ENCODE data around the gene EFHD2.
"Not testable (repeated sequence)": the region's sequence is repeated elsewhere in the genome, so short reads cannot be mapped to it uniquely, and the experiment has no call there.

Gene EFHD2

GRCh38 chr1:15459771-15460707 is 50.4 kb downstream of the EFHD2 start:
- Histone ChIP-seq H4K20me1 (ENCODE audit: insufficient read depth, low read length) (no peaks in the 10 kb centered on the region), H3K27ac (ENCODE audit: low read length) (no peak overlapping the region), H3K36me3 (replicated peaks; ENCODE audit: low read depth, low read length) (no peaks in the 10 kb centered on the region), H3K4me2 (ENCODE audit: low read length) (peak overlapping the region; percentile 15; the same call in 1 of the 2 replicates), H3K79me2 (ENCODE audit: low read length) (no peaks in the 10 kb centered on the region), H3K9me3 (ENCODE audit: insufficient read depth, low read length) (no peaks in the 10 kb centered on the region), H2AFZ (ENCODE audit: low read depth, low read length) (no peak overlapping the region), H3K4me1 (ENCODE audit: low read length) (peaks cover 33% of the 10 kb centered on the region), H3K4me3 (ENCODE audit: low read length) (no peak overlapping the region), H3K9ac (ENCODE audit: low read length) (no peak overlapping the region), H3K27me3 (ENCODE audit: low read depth, low read length) (no peaks in the 10 kb centered on the region)
- TF ChIP-seq EZH2phosphoT487 (IDR thresholded peaks at IDR 0.05; ENCODE audit: low read depth) (no peak), CTCF (IDR thresholded peaks at IDR 0.05; ENCODE audit: low read depth, low read length) (no peak)

- H3K9me3 ChIP-seq (ENCODE audit: insufficient read depth, low read length) = no peaks in the 10 kb centered on the region
- no peaks in the 10 kb centered on the region for H4K20me1 ChIP-seq (ENCODE audit: insufficient read depth, low read length)
- peaks cover 34% of the 10 kb centered on the region for H3K4me1 ChIP-seq (ENCODE audit: low read length)
- H3K4me3 ChIP-seq (ENCODE audit: low read length) = no peak overlapping the region
- no peaks in the 10 kb centered on the region for H3K36me3 ChIP-seq (replicated peaks; ENCODE audit: low read depth, low read length)
- H3K27me3 ChIP-seq (ENCODE audit: low read depth, low read length) = no peaks in the 10 kb centered on the region
- no peak overlapping the region for H3K9ac ChIP-seq (ENCODE audit: low read length)
- H3K27ac ChIP-seq (ENCODE audit: low read length) = no peak overlapping the region
- TF ChIP-seq EZH2phosphoT487 (IDR thresholded peaks at IDR 0.05; ENCODE audit: low read depth) = no peak
- no peak for TF ChIP-seq CTCF (IDR thresholded peaks at IDR 0.05; ENCODE audit: low read depth, low read length)
- H3K4me2 ChIP-seq (ENCODE audit: low read length) = no peak overlapping the region
- H3K79me2 ChIP-seq (ENCODE audit: low read length) = no peaks in the 10 kb centered on the region
- H2AFZ ChIP-seq (ENCODE audit: low read depth, low read length) = no peak overlapping the region
Observed at GRCh38 chr1:15460708-15461095, 51.0 kb downstream of the EFHD2 start.

- not testable (repeated sequence) for H3K4me3 ChIP-seq (ENCODE audit: low read length); H3K27ac ChIP-seq (ENCODE audit: low read length); H3K9ac ChIP-seq (ENCODE audit: low read length); H3K27me3 ChIP-seq (ENCODE audit: low read depth, low read length); H3K36me3 ChIP-seq (replicated peaks; ENCODE audit: low read depth, low read length); H4K20me1 ChIP-seq (ENCODE audit: insufficient read depth, low read length); H2AFZ ChIP-seq (ENCODE audit: low read depth, low read length); H3K4me2 ChIP-seq (ENCODE audit: low read length); H3K9me3 ChIP-seq (ENCODE audit: insufficient read depth, low read length); H3K79me2 ChIP-seq (ENCODE audit: low read length)
- peaks cover 29% of the 10 kb centered on the region for H3K4me1 ChIP-seq (ENCODE audit: low read length)
Observed at GRCh38 chr1:15463064-15463800, 53.5 kb downstream of the EFHD2 start.

- not testable (repeated sequence) for H3K4me3 ChIP-seq (ENCODE audit: low read length); H2AFZ ChIP-seq (ENCODE audit: low read depth, low read length); H3K27me3 ChIP-seq (ENCODE audit: low read depth, low read length); H3K9me3 ChIP-seq (ENCODE audit: insufficient read depth, low read length); H3K4me2 ChIP-seq (ENCODE audit: low read length); H3K27ac ChIP-seq (ENCODE audit: low read length); H3K36me3 ChIP-seq (replicated peaks; ENCODE audit: low read depth, low read length); H3K79me2 ChIP-seq (ENCODE audit: low read length); H3K9ac ChIP-seq (ENCODE audit: low read length); H4K20me1 ChIP-seq (ENCODE audit: insufficient read depth, low read length)
- H3K4me1 ChIP-seq (ENCODE audit: low read length) = peaks cover 31% of the 10 kb centered on the region
Observed at GRCh38 chr1:15463926-15464322, 54.2 kb downstream of the EFHD2 start.

GRCh38 chr1:15465674-15466073 is 56.0 kb downstream of the EFHD2 start:
- H3K4me2 ChIP-seq (ENCODE audit: low read length) = no peak overlapping the region

More at GRCh38 chr1:15465674-15466073, 56.0 kb downstream of the EFHD2 start:
- Histone ChIP-seq H3K27me3 (ENCODE audit: low read depth, low read length) (no peaks in the 10 kb centered on the region), H4K20me1 (ENCODE audit: insufficient read depth, low read length) (no peaks in the 10 kb centered on the region), H3K9me3 (ENCODE audit: insufficient read depth, low read length) (no peaks in the 10 kb centered on the region), H3K79me2 (ENCODE audit: low read length) (no peaks in the 10 kb centered on the region), H3K27ac (ENCODE audit: low read length) (no peak overlapping the region), H2AFZ (ENCODE audit: low read depth, low read length) (no peak overlapping the region), H3K36me3 (replicated peaks; ENCODE audit: low read depth, low read length) (no peaks in the 10 kb centered on the region), H3K9ac (ENCODE audit: low read length) (no peak overlapping the region), H3K4me1 (ENCODE audit: low read length) (peaks cover 36% of the 10 kb centered on the region), H3K4me3 (ENCODE audit: low read length) (no peak overlapping the region)
- TF ChIP-seq CTCF (IDR thresholded peaks at IDR 0.05; ENCODE audit: low read depth, low read length) = no peak
- TF ChIP-seq EZH2phosphoT487 (IDR thresholded peaks at IDR 0.05; ENCODE audit: low read depth) = no peak

All from OCI-LY3 (cell line).